PFSK-1 (cell line): ENCODE measurements around the gene IL19.

Experiments used
- FOXP2 ChIP-seq: optimal IDR thresholded peaks from 2 replicates; pipeline ENCODE3; 2011; ENCODE audit warnings: borderline replicate concordance, control low read depth, inconsistent platforms; ENCODE audit not compliant: insufficient read depth; ENCODE audit errors: extremely low read length, extremely low read depth
- POLR2AphosphoS5 ChIP-seq: IDR thresholded peaks from 2 replicates; pipeline ENCODE4 v1.6.1; 2012; ENCODE audit warnings: low read depth, mild to moderate bottlenecking, control low read depth, low read length, moderate library complexity
- SIN3A ChIP-seq: IDR thresholded peaks from 2 replicates; pipeline ENCODE4 v1.6.1; 2012; ENCODE audit warnings: mild to moderate bottlenecking, low read length, moderate library complexity, borderline replicate concordance; ENCODE audit not compliant: insufficient read depth
- TAF1 ChIP-seq: IDR thresholded peaks from 2 replicates; pipeline ENCODE4 v1.6.1; 2012; ENCODE audit warnings: low read length, control low read depth, borderline replicate concordance; ENCODE audit not compliant: insufficient read depth

DNA sequence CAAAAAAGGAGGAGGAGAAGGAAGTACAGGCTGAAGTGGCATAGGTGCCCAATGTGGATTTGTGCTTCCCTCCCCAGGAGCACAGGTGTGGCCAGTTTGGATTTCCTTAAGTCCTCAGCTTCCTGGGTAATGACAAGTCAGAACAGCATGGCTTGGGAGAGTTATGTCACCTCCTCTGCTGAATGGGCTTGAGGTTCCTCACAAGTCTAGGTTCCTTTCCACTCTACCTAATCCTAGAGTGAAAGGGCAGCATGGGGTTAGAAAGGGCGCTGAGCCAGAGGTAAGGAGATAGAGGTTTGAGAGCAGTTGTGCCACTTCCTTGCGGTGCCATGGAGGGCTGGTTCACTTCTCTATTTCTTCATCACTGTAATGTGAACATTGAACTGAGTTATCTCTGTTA lies 59.3 kb downstream of the IL19 start:
- TF ChIP-seq SIN3A (no peak), TAF1 (no peak), POLR2AphosphoS5 (no peak), FOXP2 (no peak)
